Measurements from ENCODE around the gene PODXL2.

PODXL2 gene

GRCh38 chr3:127666676-127667075 lies 37.7 kb downstream of the PODXL2 start:
- Histone ChIP-seq H3K79me1 (ENCODE audit: low read length) (no peaks in the 10 kb centered on the region), H2BK5ac (ENCODE audit: low read length) (no peak overlapping the region), H4K8ac (ENCODE audit: low read depth, low read length) (no peak overlapping the region), H3K79me2 (ENCODE audit: control insufficient read depth, insufficient read depth, low read length) (no peaks in the 10 kb centered on the region), H4K5ac (ENCODE audit: low read length) (no peak overlapping the region), H2BK120ac (ENCODE audit: low read depth, low read length) (no peak overlapping the region), H3K4me1 (ENCODE audit: control insufficient read depth, low read depth, low read length) (no peaks in the 10 kb centered on the region), H3K27me3 (ENCODE audit: insufficient read depth, low read length, poor library complexity) (no peaks in the 10 kb centered on the region), H3K23ac (ENCODE audit: low read length) (no peak overlapping the region), H2BK15ac (replicated peaks; ENCODE audit: low read depth) (no peak overlapping the region), H3K4me2 (ENCODE audit: low read length) (no peak overlapping the region), H3K18ac (ENCODE audit: low read length) (no peak overlapping the region), H3K4me3 (ENCODE audit: low read length) (no peak overlapping the region), H3K9ac (ENCODE audit: low read length) (no peak overlapping the region), H3K36me3 (ENCODE audit: control insufficient read depth, insufficient read depth, low read length) (no peaks in the 10 kb centered on the region), H3K4ac (ENCODE audit: low read depth, low read length) (no peak overlapping the region), H2AK5ac (ENCODE audit: low read length) (no peak overlapping the region), H3K56ac (ENCODE audit: low read length) (no peak overlapping the region), H3K27ac (ENCODE audit: low read depth, low read length) (no peak overlapping the region)
- no peak for DNase-seq
- WGBS (ENCODE audit: extremely low coverage, insufficient coverage, low lambda C conversion rate), result no CpG with 5 or more reads among the region's 2 CpGs

- DNase-seq, result no peak
- Histone ChIP-seq H3K4ac (ENCODE audit: low read depth, low read length) (no peak overlapping the region), H2BK15ac (replicated peaks; ENCODE audit: low read depth) (no peak overlapping the region), H4K5ac (ENCODE audit: low read length) (no peak overlapping the region), H3K27me3 (ENCODE audit: insufficient read depth, low read length, poor library complexity) (no peaks in the 10 kb centered on the region), H3K79me1 (ENCODE audit: low read length) (no peaks in the 10 kb centered on the region), H4K8ac (ENCODE audit: low read depth, low read length) (no peak overlapping the region), H3K18ac (ENCODE audit: low read length) (no peak overlapping the region), H3K56ac (ENCODE audit: low read length) (no peak overlapping the region), H2AK5ac (ENCODE audit: low read length) (no peak overlapping the region), H2BK120ac (ENCODE audit: low read depth, low read length) (no peak overlapping the region), H3K79me2 (ENCODE audit: control insufficient read depth, insufficient read depth, low read length) (no peaks in the 10 kb centered on the region), H3K4me3 (ENCODE audit: low read length) (no peak overlapping the region), H3K23ac (ENCODE audit: low read length) (no peak overlapping the region), H3K4me1 (ENCODE audit: control insufficient read depth, low read depth, low read length) (no peaks in the 10 kb centered on the region), H3K36me3 (ENCODE audit: control insufficient read depth, insufficient read depth, low read length) (no peaks in the 10 kb centered on the region), H3K9ac (ENCODE audit: low read length) (no peak overlapping the region), H3K27ac (ENCODE audit: low read depth, low read length) (no peak overlapping the region), H2BK5ac (ENCODE audit: low read length) (no peak overlapping the region), H3K4me2 (ENCODE audit: low read length) (no peak overlapping the region)
- WGBS (ENCODE audit: extremely low coverage, insufficient coverage, low lambda C conversion rate), result no CpG with 5 or more reads among the region's 6 CpGs
These were observed 38.2 kb downstream of the PODXL2 start for GRCh38 chr3:127667119-127667681.

GRCh38 chr3:127668906-127669305 lies 39.9 kb downstream of the PODXL2 start:
- no CpG with 5 or more reads among the region's 7 CpGs for WGBS (ENCODE audit: extremely low coverage, insufficient coverage, low lambda C conversion rate)

GRCh38 chr3:127669541-127670228 lies 40.7 kb downstream of the PODXL2 start:
- H2AK5ac ChIP-seq (ENCODE audit: low read length), result no peak overlapping the region
- H3K4me3 ChIP-seq (ENCODE audit: low read length), result no peak overlapping the region
- H2BK15ac ChIP-seq (replicated peaks; ENCODE audit: low read depth), result no peak overlapping the region
- H3K4ac ChIP-seq (ENCODE audit: low read depth, low read length), result no peak overlapping the region
- no CpG with 5 or more reads among the region's 14 CpGs for WGBS (ENCODE audit: extremely low coverage, insufficient coverage, low lambda C conversion rate)
- H3K4me2 ChIP-seq (ENCODE audit: low read length), result no peak overlapping the region
- no peaks in the 10 kb centered on the region for H3K4me1 ChIP-seq (ENCODE audit: control insufficient read depth, low read depth, low read length)
- H4K8ac ChIP-seq (ENCODE audit: low read depth, low read length), result no peak overlapping the region
- H3K79me2 ChIP-seq (ENCODE audit: control insufficient read depth, insufficient read depth, low read length), result no peaks in the 10 kb centered on the region
- no peak overlapping the region for H3K9ac ChIP-seq (ENCODE audit: low read length)
- no peaks in the 10 kb centered on the region for H3K79me1 ChIP-seq (ENCODE audit: low read length)
- H3K56ac ChIP-seq (ENCODE audit: low read length), result no peak overlapping the region
- no peak overlapping the region for H3K27ac ChIP-seq (ENCODE audit: low read depth, low read length)
- no peaks in the 10 kb centered on the region for H3K27me3 ChIP-seq (ENCODE audit: insufficient read depth, low read length, poor library complexity)
- no peak overlapping the region for H4K5ac ChIP-seq (ENCODE audit: low read length)
- no peak overlapping the region for H2BK120ac ChIP-seq (ENCODE audit: low read depth, low read length)
- no peak overlapping the region for H3K23ac ChIP-seq (ENCODE audit: low read length)
- H3K18ac ChIP-seq (ENCODE audit: low read length), result no peak overlapping the region
- no peaks in the 10 kb centered on the region for H3K36me3 ChIP-seq (ENCODE audit: control insufficient read depth, insufficient read depth, low read length)
- H2BK5ac ChIP-seq (ENCODE audit: low read length), result no peak overlapping the region
- DNase-seq, result no peak

More at GRCh38 chr3:127668906-127669305, 39.9 kb downstream of the PODXL2 start:
- Histone ChIP-seq H3K4me3 (ENCODE audit: low read length) (no peak overlapping the region), H3K23ac (ENCODE audit: low read length) (no peak overlapping the region), H3K4ac (ENCODE audit: low read depth, low read length) (no peak overlapping the region), H2AK5ac (ENCODE audit: low read length) (no peak overlapping the region), H3K36me3 (ENCODE audit: control insufficient read depth, insufficient read depth, low read length) (no peaks in the 10 kb centered on the region), H3K4me2 (ENCODE audit: low read length) (no peak overlapping the region), H3K56ac (ENCODE audit: low read length) (no peak overlapping the region), H3K4me1 (ENCODE audit: control insufficient read depth, low read depth, low read length) (no peaks in the 10 kb centered on the region), H2BK5ac (ENCODE audit: low read length) (no peak overlapping the region), H3K18ac (ENCODE audit: low read length) (no peak overlapping the region), H2BK120ac (ENCODE audit: low read depth, low read length) (no peak overlapping the region), H3K79me2 (ENCODE audit: control insufficient read depth, insufficient read depth, low read length) (no peaks in the 10 kb centered on the region), H2BK15ac (replicated peaks; ENCODE audit: low read depth) (no peak overlapping the region), H3K27me3 (ENCODE audit: insufficient read depth, low read length, poor library complexity) (no peaks in the 10 kb centered on the region), H3K79me1 (ENCODE audit: low read length) (no peaks in the 10 kb centered on the region), H3K9ac (ENCODE audit: low read length) (no peak overlapping the region), H4K5ac (ENCODE audit: low read length) (no peak overlapping the region), H4K8ac (ENCODE audit: low read depth, low read length) (no peak overlapping the region), H3K27ac (ENCODE audit: low read depth, low read length) (no peak overlapping the region)
- DNase-seq, result no peak

DNA sequence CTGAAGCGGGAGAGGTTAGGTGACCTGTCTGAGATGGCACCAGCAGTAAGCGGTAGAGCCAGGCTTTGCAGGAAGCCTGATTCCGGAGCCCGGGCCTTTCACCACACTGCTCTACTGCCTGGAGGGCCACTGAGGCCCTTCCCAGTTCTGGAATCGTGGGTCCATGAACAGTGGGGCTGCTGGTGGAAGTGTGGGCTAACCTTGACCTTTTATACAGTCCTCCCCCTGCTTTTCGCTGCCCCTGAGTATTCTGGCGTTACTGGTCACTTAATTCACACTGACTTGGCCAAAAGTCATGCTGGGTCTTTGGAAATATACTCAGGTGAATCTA lies 41.2 kb downstream of the PODXL2 start:
- no peak overlapping the region for H2BK5ac ChIP-seq (ENCODE audit: low read length)
- no peak overlapping the region for H3K4ac ChIP-seq (ENCODE audit: low read depth, low read length)
- no peak overlapping the region for H4K5ac ChIP-seq (ENCODE audit: low read length)
- no peaks in the 10 kb centered on the region for H3K4me1 ChIP-seq (ENCODE audit: control insufficient read depth, low read depth, low read length)
- no peak for DNase-seq
- no peak overlapping the region for H3K9ac ChIP-seq (ENCODE audit: low read length)
- H3K27ac ChIP-seq (ENCODE audit: low read depth, low read length), result no peak overlapping the region
- no peaks in the 10 kb centered on the region for H3K79me1 ChIP-seq (ENCODE audit: low read length)
- no peak overlapping the region for H2BK15ac ChIP-seq (replicated peaks; ENCODE audit: low read depth)
- no peak overlapping the region for H3K4me2 ChIP-seq (ENCODE audit: low read length)
- H3K4me3 ChIP-seq (ENCODE audit: low read length), result no peak overlapping the region
- H3K36me3 ChIP-seq (ENCODE audit: control insufficient read depth, insufficient read depth, low read length), result no peaks in the 10 kb centered on the region
- H4K8ac ChIP-seq (ENCODE audit: low read depth, low read length), result no peak overlapping the region
- no peak overlapping the region for H3K56ac ChIP-seq (ENCODE audit: low read length)
- H3K23ac ChIP-seq (ENCODE audit: low read length), result no peak overlapping the region
- no peak overlapping the region for H2AK5ac ChIP-seq (ENCODE audit: low read length)
- H3K27me3 ChIP-seq (ENCODE audit: insufficient read depth, low read length, poor library complexity), result no peaks in the 10 kb centered on the region
- no CpG with 5 or more reads among the region's 7 CpGs for WGBS (ENCODE audit: extremely low coverage, insufficient coverage, low lambda C conversion rate)
- H3K79me2 ChIP-seq (ENCODE audit: control insufficient read depth, insufficient read depth, low read length), result no peaks in the 10 kb centered on the region
- H3K18ac ChIP-seq (ENCODE audit: low read length), result no peak overlapping the region
- no peak overlapping the region for H2BK120ac ChIP-seq (ENCODE audit: low read depth, low read length)

Measured in mesendoderm (in vitro differentiated cells).